Erythroblast (primary cell): ENCODE measurements around the gene ANKRD44.

Source experiments
- GATA1 ChIP-seq: IDR thresholded peaks from 2 replicates; pipeline ENCODE4 v1.6.1; 2011; ENCODE audit warnings: low read depth, mild to moderate bottlenecking, control low read depth, low read length, moderate library complexity
- POLR2A ChIP-seq: IDR thresholded peaks from 2 replicates; pipeline ENCODE4 v1.6.1; 2011; ENCODE audit warnings: mild to moderate bottlenecking, low read length

- TF ChIP-seq POLR2A (no peak), GATA1 (no peak)
Measured at GRCh38 chr2:197042739-197043196, 267.8 kb downstream of the ANKRD44 start.
